GM18526 (cell line): ENCODE measurements around the gene C20orf96.
A peak's percentile ranks its signal among the peaks of the same experiment; 100 is the strongest.

Source experiments
- POLR2A ChIP-seq: IDR thresholded peaks from 3 replicates; pipeline ENCODE4 v1.6.1; 2011; ENCODE audit not compliant: insufficient read length; ENCODE audit errors: extremely low read depth

The C20orf96 gene, protein sequence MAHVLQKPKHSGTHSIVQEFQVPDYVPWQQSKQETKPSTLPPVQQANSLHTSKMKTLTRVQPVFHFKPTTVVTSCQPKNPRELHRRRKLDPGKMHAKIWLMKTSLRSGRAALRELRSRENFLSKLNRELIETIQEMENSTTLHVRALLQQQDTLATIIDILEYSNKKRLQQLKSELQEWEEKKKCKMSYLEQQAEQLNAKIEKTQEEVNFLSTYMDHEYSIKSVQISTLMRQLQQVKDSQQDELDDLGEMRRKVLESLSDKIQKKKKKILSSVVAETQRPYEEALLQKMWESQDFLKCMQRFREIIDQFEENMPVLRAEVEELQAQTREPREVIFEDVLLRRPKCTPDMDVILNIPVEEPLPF

DNA sequence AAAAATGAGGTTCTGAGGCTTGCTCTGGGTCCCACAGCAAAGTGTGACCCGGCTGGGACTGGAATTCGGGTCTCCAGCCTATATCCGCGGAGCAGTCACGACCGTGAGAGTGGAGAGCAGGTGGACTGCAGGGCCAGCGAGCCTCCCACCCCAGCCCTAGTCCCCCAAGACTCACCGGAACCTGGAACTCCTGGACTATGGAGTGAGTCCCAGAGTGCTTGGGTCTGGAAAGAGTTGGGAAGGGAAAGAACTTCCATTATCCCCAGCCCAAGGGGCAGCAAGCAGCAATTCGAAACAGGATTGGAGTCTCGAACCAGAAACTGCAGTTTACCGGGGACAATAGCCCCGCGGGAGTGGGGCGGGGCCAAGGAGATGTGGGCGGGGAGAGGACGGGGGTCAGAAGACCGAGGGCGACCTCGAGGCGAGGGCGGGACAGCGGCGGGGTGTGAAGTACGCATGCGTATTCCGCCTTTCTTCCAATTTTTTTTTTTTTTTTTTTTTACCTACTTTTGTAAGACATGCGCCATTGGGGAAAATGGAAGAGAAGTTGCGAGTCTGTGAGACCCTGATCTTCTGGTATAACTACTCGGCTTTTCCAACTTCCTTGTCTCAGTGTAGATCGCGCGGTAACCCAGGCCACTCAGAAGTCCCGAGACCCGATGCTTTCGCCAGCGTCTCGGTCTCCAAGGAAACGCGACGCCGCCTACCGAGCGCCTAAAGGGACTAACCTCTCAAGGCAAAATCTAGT is at the start of gene C20orf96:
C20orf96 (minus strand) TSS at position 667 of the 748 bp plus-strand sequence; CDS start at position 527, 140 bp downstream.
- TF ChIP-seq POLR2A: peak; percentile 48

DNA sequence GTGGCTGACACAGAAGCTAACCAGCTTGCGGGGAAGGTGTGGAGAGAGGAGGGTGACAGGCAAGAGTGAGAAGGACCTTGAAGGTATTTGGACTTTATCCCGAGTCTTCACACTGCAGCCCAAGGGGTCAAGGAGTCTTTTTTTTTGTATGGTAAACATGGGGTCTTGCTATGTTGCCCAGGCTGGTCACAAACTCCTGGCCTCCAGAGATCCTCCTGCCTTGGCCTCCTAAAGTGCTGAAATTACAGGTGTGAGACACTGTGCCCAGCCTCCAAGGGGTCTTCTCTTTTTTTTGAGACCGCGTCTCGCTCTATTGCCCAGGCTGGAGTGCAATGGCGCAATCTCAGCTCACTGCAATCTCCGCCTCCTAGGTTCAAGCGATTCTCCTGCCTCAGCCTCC is 44.0 kb upstream of the C20orf96 start:
- no peak for TF ChIP-seq POLR2A

DNA sequence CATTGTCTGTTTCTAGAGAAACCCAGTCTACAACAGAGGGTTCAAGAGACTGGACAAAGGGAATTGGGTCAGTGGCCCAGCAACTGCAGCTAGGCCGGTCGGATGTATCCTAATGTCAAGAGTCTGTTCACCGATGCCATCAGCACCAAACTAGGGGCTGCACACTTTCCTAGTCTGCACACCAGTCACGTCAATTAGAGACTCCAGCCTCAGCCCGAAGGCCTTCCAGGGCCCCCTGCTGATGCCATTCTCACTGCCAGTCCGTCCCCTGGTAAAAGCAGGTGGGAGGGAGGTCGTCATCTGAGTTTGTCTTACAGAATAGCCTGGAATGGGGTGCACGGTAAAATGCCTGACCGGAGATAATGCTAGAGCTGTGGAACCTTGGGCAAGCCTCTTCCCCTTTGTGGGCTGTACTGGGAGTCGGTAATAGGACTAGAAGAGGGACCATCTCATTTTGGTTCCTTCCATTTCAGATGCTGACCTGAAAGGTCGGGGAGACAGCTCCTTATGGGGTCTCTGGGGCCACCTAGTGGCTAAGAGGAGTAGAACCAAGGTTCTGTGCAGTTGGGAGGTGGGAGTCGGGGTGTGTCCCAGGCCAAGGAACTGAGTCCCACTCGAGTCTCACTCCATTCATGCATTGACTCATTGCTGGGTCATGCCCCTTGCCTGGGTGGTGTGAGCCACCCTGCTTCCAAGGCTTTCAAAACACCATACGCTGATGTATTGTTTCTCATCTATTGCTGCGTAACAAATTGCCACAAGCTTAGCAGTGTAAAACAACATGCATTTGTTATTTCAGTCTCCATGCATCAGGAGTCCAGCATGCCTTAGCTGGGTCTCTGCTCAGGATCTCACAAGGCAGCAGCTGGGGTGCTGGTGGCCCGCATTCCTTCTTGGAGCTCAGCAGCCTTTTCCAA is 39.9 kb upstream of the C20orf96 start:
- TF ChIP-seq POLR2A: no peak

DNA sequence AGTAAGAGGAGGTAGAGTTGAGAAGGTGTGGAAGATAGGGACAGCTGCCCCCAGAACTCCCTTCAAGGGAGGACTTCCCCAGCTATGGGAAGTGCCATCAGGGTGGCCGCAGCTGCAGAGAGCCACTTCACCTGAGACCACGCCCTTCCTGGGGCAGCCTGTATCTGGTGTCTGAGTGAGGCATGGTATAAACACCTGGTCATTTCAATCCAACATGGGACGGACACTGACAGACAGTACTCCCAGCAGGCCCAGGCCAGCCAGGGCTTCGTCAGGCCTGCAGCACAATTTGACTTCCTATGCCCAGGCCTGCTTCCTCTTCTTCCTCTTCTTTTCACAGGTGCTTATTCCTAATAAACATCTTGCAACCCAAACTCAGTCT is 39.3 kb upstream of the C20orf96 start:
- no peak for TF ChIP-seq POLR2A

DNA sequence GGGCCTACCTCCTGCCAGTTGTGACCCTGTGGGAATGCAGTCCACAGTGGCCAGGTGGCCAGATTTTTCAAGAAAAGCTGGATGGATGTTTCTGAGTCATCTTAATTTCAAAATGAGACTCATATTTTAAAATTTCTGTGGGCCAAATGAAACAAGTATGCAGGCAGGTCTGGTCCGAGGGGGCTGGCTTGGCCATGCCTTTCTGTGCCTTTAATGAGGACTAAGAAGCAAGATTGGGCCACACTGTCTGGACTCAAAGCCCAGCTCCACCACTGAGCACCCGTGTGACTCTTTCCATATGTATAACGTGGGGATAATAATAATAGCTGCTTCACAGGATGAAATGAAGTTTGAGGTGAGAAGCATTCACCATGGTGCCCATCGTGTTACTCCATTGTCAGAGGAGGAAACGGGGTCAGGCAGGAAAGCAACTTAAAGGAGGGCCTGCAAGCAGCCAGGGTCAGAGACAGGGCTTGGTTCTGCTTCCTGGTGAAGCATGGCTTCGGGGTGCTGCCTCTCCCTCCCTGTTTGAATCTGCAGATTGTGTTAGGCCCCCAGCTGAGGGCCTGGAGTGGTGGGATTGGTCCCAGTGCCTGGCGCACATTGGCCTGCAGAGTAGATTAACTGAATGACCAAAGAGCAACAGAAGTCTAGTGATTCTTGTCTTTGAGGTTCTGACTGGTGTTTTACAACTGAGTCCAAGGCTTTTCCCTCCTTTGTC is 38.6 kb upstream of the C20orf96 start:
- TF ChIP-seq POLR2A: no peak

DNA sequence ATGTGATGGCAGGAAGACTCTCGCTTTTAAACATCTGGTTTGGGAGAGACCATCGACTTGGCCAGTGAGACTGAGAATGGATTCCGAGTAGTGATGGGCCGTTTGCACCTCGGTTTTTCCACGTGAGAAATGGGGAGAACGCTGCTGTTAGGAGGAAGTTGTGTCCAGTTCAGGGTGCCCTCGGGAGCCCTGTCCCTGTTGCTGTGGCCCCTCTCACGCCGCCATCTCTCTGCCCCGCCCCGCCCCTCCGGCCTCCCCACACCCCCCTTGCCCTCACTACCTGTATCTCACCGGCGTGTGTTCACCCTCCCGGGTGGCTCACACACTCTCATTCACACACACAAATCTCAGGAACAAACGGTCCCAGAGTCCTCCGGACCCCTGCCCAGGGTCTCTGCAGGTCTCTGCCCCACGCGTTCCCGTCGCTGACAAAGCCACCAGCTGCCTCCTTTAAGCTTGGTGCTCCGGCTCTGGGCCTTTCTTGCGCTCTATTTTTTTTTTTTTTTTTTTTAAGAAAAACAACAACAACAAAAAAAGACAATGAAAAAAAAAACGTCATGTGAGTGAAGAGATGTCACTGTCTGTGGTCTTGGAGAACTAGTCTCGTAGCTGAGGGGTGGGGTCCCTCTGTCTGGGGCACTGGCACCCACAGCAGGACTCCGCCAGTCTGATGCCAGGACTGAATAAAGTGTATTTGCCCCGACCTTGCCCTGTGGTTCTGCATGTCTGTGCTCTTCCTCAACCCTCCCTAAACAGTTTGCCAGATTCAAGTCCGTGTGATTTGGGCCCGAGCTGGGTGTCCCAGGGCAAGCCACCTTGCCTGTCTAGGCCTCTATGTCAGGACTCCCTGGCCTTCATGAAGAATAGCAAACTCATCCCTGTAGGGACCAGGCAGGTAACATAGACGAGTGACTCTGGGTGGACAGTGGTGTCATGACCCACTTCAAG is 37.8 kb upstream of the C20orf96 start:
- no peak for TF ChIP-seq POLR2A

DNA sequence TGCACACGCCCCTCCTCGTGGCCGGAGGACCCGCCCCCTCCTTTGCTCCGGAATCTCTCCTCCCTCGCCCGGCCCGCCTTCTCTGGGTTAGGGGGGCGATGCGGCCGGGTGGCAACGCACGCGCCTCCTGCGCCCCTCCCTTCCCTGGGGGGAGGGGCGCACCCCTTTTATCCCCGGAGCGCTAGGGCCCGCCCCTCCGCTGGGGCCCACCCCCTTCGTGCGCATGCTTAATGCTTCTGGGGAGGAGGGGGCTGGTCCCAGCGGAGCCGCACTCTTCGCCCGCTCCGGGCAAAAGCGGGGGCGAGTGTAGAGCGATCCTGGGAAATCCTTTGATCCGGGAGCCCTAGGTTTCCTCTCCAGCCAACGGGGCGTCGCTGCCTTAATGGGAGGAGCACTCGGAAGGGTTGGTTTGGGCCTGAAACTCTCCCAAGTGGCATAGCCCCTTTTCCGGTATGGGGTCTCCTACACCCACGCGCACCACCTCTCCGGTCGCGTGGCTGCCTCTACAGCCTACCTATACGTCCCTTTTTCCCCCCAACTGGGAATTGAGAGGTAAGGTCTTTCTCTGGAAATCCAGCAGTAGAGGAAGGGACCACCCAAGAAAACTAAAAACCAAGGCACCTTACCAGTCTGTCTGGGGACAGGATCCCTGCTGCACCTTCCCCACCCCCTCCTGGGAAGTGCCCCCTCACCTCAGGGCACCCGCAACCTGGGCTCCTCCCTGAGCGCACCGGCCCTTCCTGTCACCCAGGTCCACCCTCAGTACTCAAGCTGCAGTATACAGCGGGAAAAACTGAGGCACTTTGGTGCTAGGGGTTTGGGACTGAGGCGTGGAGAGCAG is 36.9 kb upstream of the C20orf96 start:
- peak; percentile 66 for TF ChIP-seq POLR2A

DNA sequence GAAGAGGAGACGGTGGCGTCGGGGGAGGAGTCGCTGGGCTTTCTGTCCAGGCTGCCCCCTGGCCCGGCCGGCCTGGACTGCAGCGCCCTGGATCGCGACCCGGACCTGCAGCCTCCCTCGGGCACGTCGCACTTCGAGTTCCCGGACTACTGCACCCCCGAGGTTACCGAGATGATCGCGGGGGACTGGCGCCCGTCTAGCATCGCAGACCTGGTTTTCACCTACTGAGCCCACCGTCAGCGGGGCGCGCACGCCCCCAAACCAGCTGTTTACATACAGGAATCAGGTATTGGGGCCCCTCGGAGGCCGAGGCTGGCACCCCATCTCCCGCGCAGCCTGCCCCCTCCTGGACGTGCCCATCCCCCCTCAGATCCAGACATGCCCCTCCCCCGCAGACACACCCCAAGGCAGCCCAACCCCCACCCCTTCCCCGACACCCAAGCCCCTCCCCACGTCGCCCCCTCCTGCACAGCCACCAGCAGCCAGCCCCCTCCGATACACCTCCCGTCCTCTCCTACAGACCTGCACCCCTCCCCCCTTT is 36.2 kb upstream of the C20orf96 start:
- no peak for TF ChIP-seq POLR2A

DNA sequence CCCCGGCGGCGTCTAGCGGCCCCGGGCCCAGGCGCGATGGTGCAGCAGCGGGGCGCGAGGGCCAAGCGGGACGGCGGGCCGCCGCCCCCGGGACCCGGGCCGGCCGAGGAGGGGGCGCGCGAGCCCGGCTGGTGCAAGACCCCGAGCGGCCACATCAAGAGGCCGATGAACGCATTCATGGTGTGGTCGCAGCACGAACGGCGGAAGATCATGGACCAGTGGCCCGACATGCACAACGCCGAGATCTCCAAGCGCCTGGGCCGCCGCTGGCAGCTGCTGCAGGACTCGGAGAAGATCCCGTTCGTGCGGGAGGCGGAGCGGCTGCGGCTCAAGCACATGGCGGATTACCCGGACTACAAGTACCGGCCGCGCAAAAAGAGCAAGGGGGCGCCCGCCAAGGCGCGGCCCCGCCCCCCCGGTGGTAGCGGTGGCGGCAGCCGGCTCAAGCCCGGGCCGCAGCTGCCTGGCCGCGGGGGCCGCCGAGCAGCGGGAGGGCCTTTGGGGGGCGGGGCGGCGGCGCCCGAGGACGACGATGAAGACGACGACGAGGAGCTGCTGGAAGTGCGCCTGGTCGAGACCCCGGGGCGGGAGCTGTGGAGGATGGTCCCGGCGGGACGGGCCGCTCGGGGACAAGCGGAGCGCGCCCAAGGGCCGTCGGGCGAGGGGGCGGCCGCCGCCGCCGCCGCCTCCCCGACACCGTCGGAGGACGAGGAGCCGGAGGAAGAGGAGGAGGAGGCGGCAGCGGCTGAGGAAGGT is 35.5 kb upstream of the C20orf96 start:
- no peak for TF ChIP-seq POLR2A

DNA sequence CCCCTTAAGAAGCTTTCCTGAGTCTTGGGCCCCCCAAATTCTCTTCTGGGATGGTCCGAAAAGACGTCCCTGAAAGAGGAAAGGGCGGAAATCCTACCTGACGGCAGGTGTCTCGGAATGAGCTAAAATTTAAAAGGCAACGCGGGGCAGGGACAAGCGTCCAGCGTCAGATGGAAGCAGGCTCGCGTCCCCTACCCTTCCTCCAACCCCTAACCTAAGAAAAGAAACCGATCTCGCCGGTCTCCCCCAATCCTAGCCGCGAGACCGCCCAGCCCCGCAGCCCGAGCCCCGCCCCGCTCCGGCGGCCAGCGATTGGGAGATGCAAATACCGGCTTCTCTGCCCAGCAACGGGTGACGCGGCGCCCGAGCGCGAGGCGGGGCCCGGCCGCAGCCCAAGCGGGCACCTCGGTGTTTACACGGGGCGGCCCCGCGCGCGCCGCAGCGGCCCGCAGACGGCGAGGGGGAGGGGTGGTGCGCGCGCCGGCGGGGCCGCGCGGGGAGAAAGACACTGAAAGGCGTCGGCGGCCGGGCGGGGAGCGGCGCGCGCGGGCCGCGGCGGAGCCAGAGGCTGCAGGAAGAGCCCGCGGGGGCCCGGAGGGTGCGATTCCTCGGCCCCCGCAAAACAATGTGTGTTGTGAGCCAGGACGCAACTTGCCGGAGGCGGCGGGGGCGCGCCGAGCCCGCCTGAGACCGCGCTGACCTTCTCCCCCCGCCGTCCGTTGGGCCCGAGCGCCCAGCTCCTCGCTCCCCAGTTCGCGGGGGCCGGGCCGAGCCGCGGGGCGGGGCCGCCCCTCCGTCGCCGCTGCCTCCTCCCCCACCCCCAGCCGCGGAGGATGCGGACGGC is 34.7 kb upstream of the C20orf96 start, which contains the start of gene SOX12:
SOX12 (plus strand) TSS at position 508 of the 844 bp plus-strand sequence. CDS start 373 bp downstream, outside the sequence.
- peak; percentile 81 for TF ChIP-seq POLR2A
